Brain microvascular endothelial cell (primary cell): ENCODE results near the gene CFAP70.

Source experiments
- DNase-seq: peaks from one replicate; pipeline ENCODE4 v3.0.0-alpha.2; 2020
- H3K27ac ChIP-seq: fragments of 250-450 bp; sonication (Bioruptor Pico); 2 replicates; pipeline ENCODE4 v1.5.1; 2020; ENCODE audit warnings: mild to moderate bottlenecking, moderate library complexity
- H3K27me3 ChIP-seq: fragments of 250-450 bp; sonication (Bioruptor Pico); replicated peaks from 2 replicates; pipeline ENCODE4 v1.5.1; 2020; ENCODE audit warnings: mild to moderate bottlenecking
- H3K36me3 ChIP-seq: fragments of 250-450 bp; sonication (Bioruptor Pico); replicated peaks from 2 replicates; pipeline ENCODE4 v1.5.1; 2020; ENCODE audit warnings: mild to moderate bottlenecking
- H3K4me3 ChIP-seq: 2 replicates; pipeline ENCODE4 v1.5.1; 2011; ENCODE audit warnings: low read depth, mild to moderate bottlenecking, control low read depth, low read length, moderate library complexity
- CTCF ChIP-seq: IDR thresholded peaks from 2 replicates; pipeline ENCODE4 v1.5.1; 2011; ENCODE audit warnings: low read depth, mild to moderate bottlenecking, moderate library complexity, low read length, control low read depth, inconsistent platforms; ENCODE audit errors: missing control alignments
- in situ Hi-C: cut with HindIII; loops from 2 replicates; pipeline ENCODE4 v1.10.0; 2017; ENCODE audit warnings: low sequenced_read_pairs, low pct_ligation_motif_present

The CFAP70 gene

GRCh38 chr10:73307203-73307800 is 51.4 kb downstream of the CFAP70 start:
- H3K27ac ChIP-seq: no peak overlapping the region
- no peak overlapping the region for H3K4me3 ChIP-seq
- H3K27me3 ChIP-seq: no peaks in the 10 kb centered on the region
- in situ Hi-C loops: no loop called here
- no peaks in the 10 kb centered on the region for H3K36me3 ChIP-seq
- TF ChIP-seq CTCF: no peak
- DNase-seq: no peak

GRCh38 chr10:73306171-73306708 is 52.4 kb downstream of the CFAP70 start:
- no peak for DNase-seq
- Histone ChIP-seq H3K27me3 (no peaks in the 10 kb centered on the region), H3K36me3 (no peaks in the 10 kb centered on the region), H3K27ac (no peak overlapping the region), H3K4me3 (no peak overlapping the region)
- in situ Hi-C loops: no loop called here
- TF ChIP-seq CTCF: no peak

- no peak for DNase-seq
- TF ChIP-seq CTCF: no peak
- Histone ChIP-seq H3K36me3 (no peaks in the 10 kb centered on the region), H3K27me3 (peaks cover 4% of the 10 kb centered on the region), H3K27ac (no peak overlapping the region), H3K4me3 (no peak overlapping the region)
- in situ Hi-C loops: no loop called here
Measured at GRCh38 chr10:73296946-73297345, 61.7 kb downstream of the CFAP70 start.

- peaks cover 4% of the 10 kb centered on the region for H3K27me3 ChIP-seq
- no peaks in the 10 kb centered on the region for H3K36me3 ChIP-seq
- H3K27ac ChIP-seq: no peak overlapping the region
- in situ Hi-C loops: no loop called here
- DNase-seq: no peak
- no peak for TF ChIP-seq CTCF
- H3K4me3 ChIP-seq: no peak overlapping the region
Measured at GRCh38 chr10:73293461-73293860, 65.2 kb downstream of the CFAP70 start.

GRCh38 chr10:73289958-73290357 is 68.7 kb downstream of the CFAP70 start:
- Histone ChIP-seq H3K27me3 (no peaks in the 10 kb centered on the region), H3K4me3 (no peak overlapping the region), H3K36me3 (no peaks in the 10 kb centered on the region), H3K27ac (no peak overlapping the region)
- no peak for DNase-seq
- in situ Hi-C loops: no loop called here
- no peak for TF ChIP-seq CTCF

- no peaks in the 10 kb centered on the region for H3K27me3 ChIP-seq
Measured at GRCh38 chr10:73287441-73287840, 71.2 kb downstream of the CFAP70 start.

More at GRCh38 chr10:73287441-73287840, 71.2 kb downstream of the CFAP70 start:
- in situ Hi-C loops: no loop called here
- no peak for DNase-seq
- Histone ChIP-seq H3K4me3 (no peak overlapping the region), H3K27ac (no peak overlapping the region), H3K36me3 (no peaks in the 10 kb centered on the region)
- TF ChIP-seq CTCF: no peak
